Suprapubic skin (tissue), 3 donors: ENCODE data around the gene COL4A3.

ENCODE experiments used
- POLR2A ChIP-seq, 2 donors: fragments of 450-650 bp; IDR thresholded peaks; one replicate each; pipeline ENCODE4 v1.6.1; 2017; ENCODE audit warnings: antibody characterized with exemption in 2 of 2, mild to moderate bottlenecking in 2 of 2, moderate library complexity in 2 of 2
- TF ChIP-seq, protein P1 (sequence below), 2 donors: fragments of 200-600 bp in 1 of 2; fragments of 450-650 bp in 1 of 2; sonication (generic) in 1 of 2; IDR thresholded peaks; one replicate each; pipeline ENCODE4 v1.5.1; 2016 to 2019; ENCODE audit warnings: antibody characterized with exemption in 2 of 2, mild to moderate bottlenecking in 1 of 2, moderate library complexity in 1 of 2

DNA sequence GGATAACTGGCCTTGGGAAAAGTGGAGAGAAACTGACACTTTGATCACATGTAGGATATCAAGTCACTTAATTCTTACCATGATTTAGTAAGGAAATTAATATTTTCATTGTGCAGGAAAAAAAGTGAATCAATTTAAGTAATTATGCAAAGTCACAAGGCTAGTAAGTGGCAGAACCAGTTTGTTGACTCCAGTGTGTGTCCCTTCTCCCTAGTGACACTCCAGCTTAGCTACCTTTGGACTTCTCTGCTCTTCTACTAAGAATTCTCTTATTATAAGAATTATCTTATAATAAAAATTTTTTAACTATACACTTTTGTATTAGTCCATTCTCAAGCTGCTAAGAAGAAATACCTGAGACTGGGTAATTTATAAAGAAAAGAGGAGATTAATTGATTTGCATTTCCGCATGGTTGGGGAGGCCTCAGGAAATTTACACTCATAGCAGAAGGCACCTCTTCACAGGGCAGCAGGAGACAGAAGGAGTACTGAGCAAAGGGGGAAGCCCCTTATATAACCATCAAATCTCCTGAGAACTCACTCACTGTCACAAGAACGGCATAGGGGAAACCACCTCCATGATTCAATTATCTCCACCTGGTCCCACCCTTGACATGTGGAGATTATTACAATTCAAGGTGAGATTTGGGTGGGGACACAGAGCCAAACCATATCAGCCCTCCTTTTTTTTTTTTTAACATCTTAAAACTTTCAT lies 14.0 kb upstream of the COL4A3 start:
- TF ChIP-seq POLR2A (IDR thresholded peaks at IDR 0.05) = no peak
- TF ChIP-seq, protein P1, sequence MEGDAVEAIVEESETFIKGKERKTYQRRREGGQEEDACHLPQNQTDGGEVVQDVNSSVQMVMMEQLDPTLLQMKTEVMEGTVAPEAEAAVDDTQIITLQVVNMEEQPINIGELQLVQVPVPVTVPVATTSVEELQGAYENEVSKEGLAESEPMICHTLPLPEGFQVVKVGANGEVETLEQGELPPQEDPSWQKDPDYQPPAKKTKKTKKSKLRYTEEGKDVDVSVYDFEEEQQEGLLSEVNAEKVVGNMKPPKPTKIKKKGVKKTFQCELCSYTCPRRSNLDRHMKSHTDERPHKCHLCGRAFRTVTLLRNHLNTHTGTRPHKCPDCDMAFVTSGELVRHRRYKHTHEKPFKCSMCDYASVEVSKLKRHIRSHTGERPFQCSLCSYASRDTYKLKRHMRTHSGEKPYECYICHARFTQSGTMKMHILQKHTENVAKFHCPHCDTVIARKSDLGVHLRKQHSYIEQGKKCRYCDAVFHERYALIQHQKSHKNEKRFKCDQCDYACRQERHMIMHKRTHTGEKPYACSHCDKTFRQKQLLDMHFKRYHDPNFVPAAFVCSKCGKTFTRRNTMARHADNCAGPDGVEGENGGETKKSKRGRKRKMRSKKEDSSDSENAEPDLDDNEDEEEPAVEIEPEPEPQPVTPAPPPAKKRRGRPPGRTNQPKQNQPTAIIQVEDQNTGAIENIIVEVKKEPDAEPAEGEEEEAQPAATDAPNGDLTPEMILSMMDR (IDR thresholded peaks at IDR 0.05) = no peak
